ENCODE measurements around the gene POC5. TPM values are rescaled to one million over a fixed set of nuclear protein-coding genes. Genes with fewer than 3 reads are reported as not detected.
"Not testable (repeated sequence)": the region's sequence is repeated elsewhere in the genome, so short reads cannot be mapped to it uniquely, and the experiment has no call there.

The POC5 gene
- total RNA-seq, 1 donor from 2014 or later: 9.1 TPM

DNA sequence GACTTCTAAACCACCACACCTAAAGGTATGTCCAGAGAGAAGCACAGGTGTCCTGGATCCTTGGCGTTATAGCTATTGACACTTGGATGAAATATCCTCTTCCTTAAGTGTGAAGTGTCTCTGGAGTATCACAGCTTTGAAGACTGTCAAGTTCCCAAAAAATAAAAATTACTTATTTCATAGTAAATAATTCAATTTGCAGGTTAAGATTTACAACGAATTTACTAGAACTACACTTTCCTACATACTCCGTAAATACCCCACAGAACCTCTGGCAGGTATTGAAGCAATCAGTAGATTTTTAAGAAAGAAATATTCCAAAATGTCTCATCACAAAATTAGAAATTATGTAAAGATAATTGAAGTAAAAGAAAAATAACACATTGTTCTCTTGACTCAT, 27.1 kb upstream of the POC5 start:
- no peaks in the 10 kb centered on the region for H3K4me1 ChIP-seq
- no peak overlapping the region for H3K4me3 ChIP-seq
- ATAC-seq: no peak
- intact Hi-C loops (cut with DNase I): no loop called here
- H3K36me3 ChIP-seq: no peaks in the 10 kb centered on the region
- H3K9me3 ChIP-seq: no peaks in the 10 kb centered on the region
- no peaks in the 10 kb centered on the region for H3K27me3 ChIP-seq
- H3K27ac ChIP-seq: no peak overlapping the region
- DNase-seq: no peak
- TF ChIP-seq, protein P1, sequence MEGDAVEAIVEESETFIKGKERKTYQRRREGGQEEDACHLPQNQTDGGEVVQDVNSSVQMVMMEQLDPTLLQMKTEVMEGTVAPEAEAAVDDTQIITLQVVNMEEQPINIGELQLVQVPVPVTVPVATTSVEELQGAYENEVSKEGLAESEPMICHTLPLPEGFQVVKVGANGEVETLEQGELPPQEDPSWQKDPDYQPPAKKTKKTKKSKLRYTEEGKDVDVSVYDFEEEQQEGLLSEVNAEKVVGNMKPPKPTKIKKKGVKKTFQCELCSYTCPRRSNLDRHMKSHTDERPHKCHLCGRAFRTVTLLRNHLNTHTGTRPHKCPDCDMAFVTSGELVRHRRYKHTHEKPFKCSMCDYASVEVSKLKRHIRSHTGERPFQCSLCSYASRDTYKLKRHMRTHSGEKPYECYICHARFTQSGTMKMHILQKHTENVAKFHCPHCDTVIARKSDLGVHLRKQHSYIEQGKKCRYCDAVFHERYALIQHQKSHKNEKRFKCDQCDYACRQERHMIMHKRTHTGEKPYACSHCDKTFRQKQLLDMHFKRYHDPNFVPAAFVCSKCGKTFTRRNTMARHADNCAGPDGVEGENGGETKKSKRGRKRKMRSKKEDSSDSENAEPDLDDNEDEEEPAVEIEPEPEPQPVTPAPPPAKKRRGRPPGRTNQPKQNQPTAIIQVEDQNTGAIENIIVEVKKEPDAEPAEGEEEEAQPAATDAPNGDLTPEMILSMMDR (IDR thresholded peaks at IDR 0.05): no peak

- no peaks in the 10 kb centered on the region for H3K4me1 ChIP-seq
- no peak overlapping the region for H3K27ac ChIP-seq
- H3K9me3 ChIP-seq: no peaks in the 10 kb centered on the region
- H3K36me3 ChIP-seq: no peaks in the 10 kb centered on the region
- no peak overlapping the region for H3K4me3 ChIP-seq
- ATAC-seq: no peak
- H3K27me3 ChIP-seq: no peaks in the 10 kb centered on the region
- DNase-seq: no peak
- intact Hi-C loops (cut with DNase I): no loop called here
- TF ChIP-seq, protein P1 (IDR thresholded peaks at IDR 0.05): no peak
Observed at GRCh38 chr5:75736273-75736672, 19.0 kb upstream of the POC5 start.

- DNase-seq: no peak
Observed at GRCh38 chr5:75734913-75735789, 17.9 kb upstream of the POC5 start.

DNA sequence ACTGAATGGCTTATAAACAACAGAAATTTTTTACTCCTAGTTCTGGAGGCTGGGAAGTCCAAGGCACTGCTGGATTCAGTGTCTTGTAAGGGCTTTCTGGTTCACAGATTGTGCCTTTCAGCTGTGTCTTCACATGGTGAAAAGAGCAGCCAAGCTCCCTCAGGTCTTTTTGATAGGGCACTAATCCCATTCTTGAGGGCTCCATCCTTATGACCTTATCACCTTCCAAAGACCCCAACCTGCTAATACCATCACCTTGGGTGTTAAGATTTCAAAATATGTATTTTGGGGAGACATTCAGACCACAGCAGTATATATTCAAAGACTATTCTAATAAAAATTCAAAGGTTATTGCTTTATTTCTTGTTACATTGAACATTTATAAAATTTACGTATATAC, 16.5 kb upstream of the POC5 start:
- TF ChIP-seq, protein P1 (IDR thresholded peaks at IDR 0.05): no peak
- intact Hi-C loops (cut with DNase I): no loop called here
- no peaks in the 10 kb centered on the region for H3K27me3 ChIP-seq

More at GRCh38 chr5:75734913-75735789, 17.9 kb upstream of the POC5 start:
- TF ChIP-seq, protein P1 (IDR thresholded peaks at IDR 0.05): peak; percentile 38
- Histone ChIP-seq H3K9me3 (no peaks in the 10 kb centered on the region), H3K36me3 (no peaks in the 10 kb centered on the region), H3K27me3 (no peaks in the 10 kb centered on the region), H3K4me1 (no peaks in the 10 kb centered on the region), H3K27ac (no peak overlapping the region), H3K4me3 (no peak overlapping the region)
- ATAC-seq: peak; percentile 68
- intact Hi-C loops (cut with DNase I): no loop called here

DNA sequence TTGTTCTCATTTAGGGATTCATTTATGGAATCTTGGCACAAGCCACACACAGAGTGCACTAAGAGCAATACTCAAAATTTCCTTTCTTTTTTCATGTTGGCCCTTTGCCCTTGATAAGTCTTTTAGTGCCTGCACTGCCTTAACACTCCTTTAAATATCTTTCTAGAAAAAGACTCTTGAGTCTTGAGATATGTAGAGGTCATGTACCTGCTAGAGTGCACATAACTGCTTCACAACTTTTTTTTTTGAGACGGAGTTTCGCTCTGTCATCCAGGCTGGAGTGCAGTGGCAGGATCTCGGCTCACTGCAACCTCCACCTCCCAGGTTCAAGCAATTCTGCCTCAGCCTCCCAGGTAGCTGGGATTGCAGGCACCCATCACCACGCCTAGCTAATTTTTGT, 14.3 kb upstream of the POC5 start:
- H3K27me3 ChIP-seq; H3K4me3 ChIP-seq; intact Hi-C loops (cut with DNase I); H3K36me3 ChIP-seq; H3K9me3 ChIP-seq; DNase-seq; H3K27ac ChIP-seq; H3K4me1 ChIP-seq: not testable (repeated sequence)
- ATAC-seq: peak; percentile 39

More for the DNA sequence above, 16.5 kb upstream of the POC5 start:
- no peaks in the 10 kb centered on the region for H3K4me1 ChIP-seq
- ATAC-seq (no peak), DNase-seq (no peak)
- H3K9me3 ChIP-seq: no peaks in the 10 kb centered on the region
- no peak overlapping the region for H3K4me3 ChIP-seq
- no peak overlapping the region for H3K27ac ChIP-seq
- no peaks in the 10 kb centered on the region for H3K36me3 ChIP-seq

DNA sequence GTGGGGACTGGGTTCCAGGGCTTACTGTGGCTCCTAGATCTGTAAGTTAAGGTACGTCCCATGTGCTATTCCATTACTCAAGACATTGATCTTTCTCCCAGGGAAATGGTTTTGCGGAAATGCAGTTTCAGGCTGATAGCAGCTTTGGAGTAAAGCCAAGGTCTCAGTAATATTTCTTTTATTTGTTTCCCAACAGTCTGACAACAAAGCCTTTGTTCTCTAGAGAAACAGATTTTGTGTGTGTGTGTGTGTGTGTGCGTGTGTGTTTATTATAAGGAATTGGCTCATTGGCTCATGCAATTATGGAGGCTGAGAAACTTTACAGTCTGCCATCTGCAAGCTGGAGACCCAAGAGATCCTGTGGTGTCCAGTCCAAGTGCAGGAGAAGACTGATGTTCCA, 12.1 kb upstream of the POC5 start:
- no peak for DNase-seq
- no peak for ATAC-seq

More for the DNA sequence above, 12.1 kb upstream of the POC5 start:
- no peaks in the 10 kb centered on the region for H3K9me3 ChIP-seq
- no peaks in the 10 kb centered on the region for H3K36me3 ChIP-seq
- H3K4me3 ChIP-seq: no peak overlapping the region
- H3K4me1 ChIP-seq: no peaks in the 10 kb centered on the region
- H3K27me3 ChIP-seq: no peaks in the 10 kb centered on the region
- TF ChIP-seq, protein P1 (IDR thresholded peaks at IDR 0.05): no peak
- intact Hi-C loops (cut with DNase I): no loop called here
- no peak overlapping the region for H3K27ac ChIP-seq

Measured in upper lobe of right lung (tissue), 1 donor.